Immature natural killer cell (primary cell): ENCODE data around the gene TSACC. TPM values are rescaled to one million over a fixed set of nuclear protein-coding genes. Genes with fewer than 3 reads are reported as not detected.

Experiments used
- polyA plus RNA-seq, 3 donors: library from polyadenylated mRNA; unstranded; fragments of 300-500 nt; fragmentation: Illumina TruSeq; gene quantifications; one replicate each; pipeline ENCODE4 v1.2.3, GENCODE V29; 2021

TSACC gene
- polyA plus RNA-seq, 3 donors from 2014 or later = 0.62 TPM; not detected in 2

Other genes starting within 250 kb of the TSACC start
- 10 to 100 TPM in 2 of 3 donors, 1 to 10 TPM in 1; 4.4 to 14.0 (median 10.3) TPM for gene LMNA, start 223.8 kb upstream of the TSACC start, polyA plus RNA-seq
- 10 to 100 TPM in 1 of 3 donors, 1 to 10 TPM in 2; 2.5 to 12.4 (median 3.2) TPM for gene SEMA4A, start 184.9 kb upstream of the TSACC start, polyA plus RNA-seq
- gene SLC25A44, start 144.4 kb upstream of the TSACC start, polyA plus RNA-seq = 10 to 100 TPM in 2 of 3 donors, 1 to 10 TPM in 1; 5.5 to 21.5 (median 12.1) TPM
- 100 to 1,000 TPM in 2 of 3 donors, 10 to 100 TPM in 1; 67.3 to 122 (median 100) TPM for gene PMF1, start 125.5 kb upstream of the TSACC start, polyA plus RNA-seq
- gene BGLAP, start 96.3 kb upstream of the TSACC start, polyA plus RNA-seq = not detected
- 1 to 10 TPM; 1.3 to 2.5 (median 2.1) TPM for gene PAQR6, start 90.5 kb upstream of the TSACC start, polyA plus RNA-seq
- gene SMG5, start 55.7 kb upstream of the TSACC start, polyA plus RNA-seq = 10 to 100 TPM in 1 of 3 donors, 1 to 10 TPM in 2; 3.8 to 29.4 (median 8.5) TPM
- 1 to 10 TPM; 2.0 to 6.5 (median 2.7) TPM for gene TMEM79, start 54.2 kb upstream of the TSACC start, polyA plus RNA-seq
- 10 to 100 TPM; 22.6 to 27.2 (median 26.3) TPM for gene GLMP, start 42.8 kb upstream of the TSACC start, polyA plus RNA-seq
- not detected for gene VHLL, start 39.2 kb upstream of the TSACC start, polyA plus RNA-seq
- gene CCT3, start 234 bp upstream of the TSACC start, polyA plus RNA-seq = 100 to 1,000 TPM; 174 to 225 (median 177) TPM
- not detected for gene RHBG, start 30.7 kb downstream of the TSACC start, polyA plus RNA-seq
- 10 to 100 TPM in 1 of 3 donors, 1 to 10 TPM in 2; 5.0 to 22.8 (median 6.0) TPM for gene MEF2D, start 162.2 kb downstream of the TSACC start, polyA plus RNA-seq
- not detected for gene IQGAP3, start 234.0 kb downstream of the TSACC start, polyA plus RNA-seq
- 1 to 10 TPM in 1 of 3 donors, under 1 TPM in 2; 0.40 to 1.1 (median 0.72) TPM for gene TTC24, start 241.2 kb downstream of the TSACC start, polyA plus RNA-seq